GM13976 (cell line): ENCODE data around the gene TXNDC9.
"Not testable (repeated sequence)": the region's sequence is repeated elsewhere in the genome, so short reads cannot be mapped to it uniquely, and the experiment has no call there.

Experiments
- DNase-seq: peaks from one replicate; pipeline ENCODE4 v3.0.0; 2012; ENCODE audit warnings: low spot score
- CTCF ChIP-seq: IDR thresholded peaks from 2 replicates; pipeline ENCODE4 v1.5.1; 2012; ENCODE audit warnings: borderline replicate concordance, mild to moderate bottlenecking; ENCODE audit not compliant: insufficient read depth; ENCODE audit errors: extremely low read depth, missing control alignments, control extremely low read depth
- in situ Hi-C: fragments of 300-500 bp; cut with MboI; formaldehyde crosslinking; loops from one replicate; pipeline ENCODE4 v1.12.0; 2022; ENCODE audit warnings: low sequenced_read_pairs, mixed read lengths, inconsistent platforms; ENCODE audit not compliant: unreplicated experiment

TXNDC9 gene

GRCh38 chr2:99279969-99280695 lies 56.0 kb downstream of the TXNDC9 start:
- no peak for TF ChIP-seq CTCF
- no peak for DNase-seq
- in situ Hi-C loops, result no loop called here

GRCh38 chr2:99278793-99279291 lies 57.3 kb downstream of the TXNDC9 start:
- in situ Hi-C loops, result no loop called here
- no peak for TF ChIP-seq CTCF
- no peak for DNase-seq

- in situ Hi-C loops, DNase-seq: not testable (repeated sequence)
These were observed 57.9 kb downstream of the TXNDC9 start for GRCh38 chr2:99278195-99278765.

GRCh38 chr2:99275882-99276281 lies 60.3 kb downstream of the TXNDC9 start:
- no peak for DNase-seq
- no peak for TF ChIP-seq CTCF
- in situ Hi-C loops, result no loop called here
